ENCODE results near the gene PRAC1.

DNA sequence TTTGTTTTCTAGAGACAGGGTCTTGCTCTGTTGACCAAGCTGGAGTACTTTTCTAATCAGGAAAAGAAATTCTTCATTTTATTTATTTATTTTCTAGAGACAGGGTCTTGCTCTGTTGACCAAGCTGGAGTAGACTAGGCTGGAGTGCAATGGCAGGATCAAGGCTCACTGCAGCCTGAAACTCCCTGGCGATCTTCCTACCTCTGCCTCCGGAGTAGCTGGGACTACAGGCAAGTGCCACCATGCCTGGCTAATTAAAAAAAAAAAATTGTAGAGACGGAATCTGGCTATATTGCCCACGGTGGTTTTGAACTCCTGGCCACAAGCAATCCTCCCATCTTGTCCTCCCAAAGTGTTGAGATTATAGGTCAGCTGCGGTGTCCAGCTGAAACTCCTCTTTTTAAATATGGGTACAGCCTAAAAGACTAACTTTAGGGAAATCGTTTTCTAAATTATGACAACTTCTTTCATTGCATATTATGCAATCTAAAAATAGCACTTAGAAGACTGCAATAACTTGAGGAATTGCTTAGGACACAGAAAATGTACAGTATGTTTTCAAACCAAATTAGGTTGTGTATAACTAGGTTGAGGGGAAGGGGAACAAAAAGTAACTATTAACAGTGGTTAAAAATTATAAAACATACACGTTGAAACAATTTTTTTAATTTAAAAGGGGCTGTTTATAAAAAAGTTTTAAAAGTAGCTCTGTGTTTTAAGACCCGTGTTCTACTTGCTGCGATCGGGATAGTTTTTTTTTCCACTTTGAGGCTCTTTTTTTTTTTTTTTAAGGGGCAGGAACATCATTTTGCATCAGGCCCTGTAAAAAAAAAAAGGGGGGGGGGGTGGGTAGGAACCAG lies 4.7 kb downstream of the PRAC1 start:
- TF ChIP-seq POLR2AphosphoS5 (IDR thresholded peaks at IDR 0.05) (no peak), POLR2A (IDR thresholded peaks at IDR 0.05) (no peak), EP300 (IDR thresholded peaks at IDR 0.05) (no peak)

Measured in stomach (tissue), 4 donors.